LNCAP (cell line): ENCODE measurements around the gene MYH11.

Experiments used
- CTCF ChIP-seq: fragments of 450-650 bp; IDR thresholded peaks from 2 replicates; pipeline ENCODE4 v1.5.1; 2017; ENCODE audit warnings: mild to moderate bottlenecking

The MYH11 gene

DNA sequence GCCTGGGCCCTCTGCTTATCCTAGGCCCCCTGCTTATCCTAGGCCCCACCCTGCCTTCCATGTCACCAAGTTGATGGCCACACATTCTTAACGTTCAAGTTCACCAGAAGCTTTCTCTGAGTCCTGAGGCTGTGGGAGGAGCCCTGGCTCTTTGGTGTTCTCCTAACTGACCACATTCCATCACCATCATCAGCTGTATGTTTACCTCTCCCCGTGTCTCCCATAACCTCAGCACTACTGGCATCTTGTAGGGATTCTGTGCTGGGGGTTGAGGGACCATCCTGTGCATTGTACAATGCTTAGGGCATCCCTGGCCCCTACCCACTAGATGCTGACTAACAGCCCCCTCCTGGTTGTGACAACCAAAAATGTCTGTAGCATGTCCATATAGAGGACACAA, 107.5 kb downstream of the MYH11 start:
- TF ChIP-seq CTCF, result no peak

GRCh38 chr16:15748654-15749053, 108.2 kb downstream of the MYH11 start:
- TF ChIP-seq CTCF, result no peak

- no peak for TF ChIP-seq CTCF
These were observed 108.9 kb downstream of the MYH11 start for GRCh38 chr16:15747937-15748336.

DNA sequence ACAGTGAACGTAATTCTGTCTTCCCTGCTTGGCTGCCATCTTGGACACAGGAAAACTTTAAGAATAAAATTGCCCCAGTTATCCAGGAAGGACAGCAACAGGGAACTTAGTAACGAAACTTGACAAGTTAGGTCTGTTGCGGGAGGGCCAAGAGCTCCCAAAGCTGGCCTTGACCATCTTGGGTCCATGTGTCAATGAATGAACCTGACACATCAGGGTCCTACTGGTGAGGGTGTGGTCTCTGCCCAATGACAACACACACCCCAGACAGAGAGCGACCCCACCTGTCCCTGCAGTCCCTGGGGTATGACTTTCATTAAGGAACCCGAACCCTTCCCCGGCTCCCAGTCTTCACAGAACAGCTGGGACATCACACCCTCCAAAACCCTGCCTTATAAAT, 110.5 kb downstream of the MYH11 start:
- no peak for TF ChIP-seq CTCF

DNA sequence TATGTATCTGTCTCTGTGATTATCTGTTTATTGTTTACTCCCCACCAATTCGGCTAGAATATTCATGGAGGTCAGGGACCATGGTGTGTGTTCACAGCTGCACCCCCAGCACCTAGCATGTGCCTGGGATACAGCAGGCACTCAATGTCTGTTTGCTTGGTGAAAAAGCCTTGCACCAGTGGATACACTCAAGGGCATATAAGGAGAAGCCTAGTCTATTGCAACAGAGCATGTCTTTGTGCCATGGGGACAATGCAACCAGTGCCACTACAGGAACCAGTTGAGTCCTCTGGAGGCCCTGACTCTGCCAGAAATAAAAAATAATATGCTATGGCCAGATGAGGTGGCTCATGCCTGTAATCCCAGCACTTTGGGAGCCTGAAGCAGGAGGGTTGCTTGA, 113.2 kb downstream of the MYH11 start:
- TF ChIP-seq CTCF, result no peak

- no peak for TF ChIP-seq CTCF
These were observed 114.1 kb downstream of the MYH11 start for GRCh38 chr16:15742716-15743115.

- TF ChIP-seq CTCF, result no peak
These were observed 115.5 kb downstream of the MYH11 start for GRCh38 chr16:15741207-15741871.

- no peak for TF ChIP-seq CTCF
These were observed 116.9 kb downstream of the MYH11 start for GRCh38 chr16:15739950-15740349.
